A549 (cell line): Measurements from ENCODE around the gene MED22. TPM values are rescaled to one million over a fixed set of nuclear protein-coding genes. Genes with fewer than 3 reads are reported as not detected.

Experiments
- ATAC-seq, 2 experiments: fragments of 200-7000 bp in 1 of 2; fragments of >200 bp in 1 of 2; cut with Nextera tagmentation in 1 of 2; cut with Tn5 transposase in 1 of 2; 3 replicates each; pipeline versions ENCODE4 v1.8.0 to v1.9.1; 2018 to 2020; ENCODE audit warnings: mild to moderate bottlenecking in 1 of 2, moderate library complexity in 1 of 2
- CTCF ChIA-PET: fragments of 300-600 bp; sonication (Branson Sonifier 250); formaldehyde crosslinking; extraction: SDS; loops from one replicate; lab custom pipeline; 2021; ENCODE audit warnings: antibody characterized with exemption, inconsistent platforms; lab: Yijun Ruan, JAX
- POLR2A ChIA-PET: fragments of 350-600 bp; formaldehyde crosslinking; extraction: SDS; loops from one replicate; lab custom pipeline; 2021; ENCODE audit warnings: antibody characterized with exemption, inconsistent platforms; lab: Yijun Ruan, JAX
- DNase-seq, 2 experiments: peaks; one replicate each; pipeline versions ENCODE4 v3.0.0 to v3.0.0-alpha.2; 2011 to 2016; ENCODE audit warnings: low read depth in 1 of 2, low spot score in 1 of 2
- FAIRE-seq: peaks from 2 replicates; lab custom pipeline; 2011; peaks lifted over from hg19 to GRCh38; lab: Jason Lieb, UNC
- H3K27ac ChIP-seq, 2 experiments: fragments of >200 bp; sonication (Bioruptor Twin); formaldehyde crosslinking; 3 replicates each; pipeline ENCODE4 v1.5.1; 2016 to 2017
- H3K4me1 ChIP-seq: fragments of >200 bp; sonication (Bioruptor Twin); formaldehyde crosslinking; 3 replicates; pipeline ENCODE4 v1.6.1; 2016
- H3K4me2 ChIP-seq: fragments of >200 bp; sonication (Bioruptor Twin); formaldehyde crosslinking; 3 replicates; pipeline ENCODE4 v1.6.1; 2016
- H3K4me3 ChIP-seq: fragments of >200 bp; sonication (Bioruptor Twin); formaldehyde crosslinking; 3 replicates; pipeline ENCODE4 v1.5.1; 2016
- H3K9me3 ChIP-seq: fragments of >200 bp; sonication (Bioruptor Twin); formaldehyde crosslinking; 3 replicates; pipeline ENCODE4 v1.6.1; 2016
- CHD4 ChIP-seq: fragments of 200-600 bp; sonication (generic); IDR thresholded peaks from 2 replicates; pipeline ENCODE4 v1.6.1; 2016; ENCODE audit warnings: antibody characterized with exemption, mild to moderate bottlenecking, borderline replicate concordance
- E2F6 ChIP-seq: IDR thresholded peaks from 2 replicates; pipeline ENCODE4 v1.6.1; 2012; ENCODE audit warnings: low read depth, borderline replicate concordance
- ELK1 ChIP-seq: fragments of 150-350 bp; IDR thresholded peaks from 2 replicates; pipeline ENCODE4 v1.6.1; 2014; ENCODE audit warnings: low read depth, mild to moderate bottlenecking, low read length
- EP300 ChIP-seq, 2 experiments: fragments of >200 bp; sonication (Bioruptor Twin); formaldehyde crosslinking; IDR thresholded peaks; 2 replicates in 1 of 2; 3 replicates in 1 of 2; pipeline ENCODE4 v1.6.1; 2016 to 2017
- FOXS1 ChIP-seq: fragments of 250-450 bp; sonication (Bioruptor Pico); IDR thresholded peaks from 2 replicates; pipeline ENCODE4 v1.5.0; 2020; ENCODE audit warnings: mild to moderate bottlenecking, moderate library complexity
- HEYL ChIP-seq: fragments of 250-450 bp; sonication (Bioruptor Pico); IDR thresholded peaks from 2 replicates; pipeline ENCODE4 v1.8.0; 2021; ENCODE audit warnings: mild to moderate bottlenecking, moderate library complexity
- MAFK ChIP-seq: fragments of 450-650 bp; IDR thresholded peaks from 2 replicates; pipeline ENCODE4 v1.6.1; 2014; ENCODE audit not compliant: partially characterized antibody
- MAZ ChIP-seq: fragments of 150-350 bp; IDR thresholded peaks from 2 replicates; pipeline ENCODE4 v1.6.1; 2014; ENCODE audit warnings: antibody characterized with exemption, low read depth, low read length, borderline replicate concordance
- MYC ChIP-seq: IDR thresholded peaks from 2 replicates; pipeline ENCODE4 v1.6.1; 2012; ENCODE audit warnings: mild to moderate bottlenecking, inconsistent platforms, low read length, improper control_type of control experiment, borderline replicate concordance
- NPAS2 ChIP-seq: fragments of 250-450 bp; sonication (Bioruptor Pico); IDR thresholded peaks from 2 replicates; pipeline ENCODE4 v1.8.0; 2022; ENCODE audit warnings: mild to moderate bottlenecking, moderate library complexity, borderline replicate concordance
- RFX5 ChIP-seq: fragments of 450-650 bp; IDR thresholded peaks from 2 replicates; pipeline ENCODE4 v1.7.1; 2014; ENCODE audit warnings: antibody characterized with exemption, mild to moderate bottlenecking, moderate library complexity
- RNF2 ChIP-seq: fragments of 200-600 bp; sonication (generic); IDR thresholded peaks from 2 replicates; pipeline ENCODE4 v1.6.1; 2016; ENCODE audit warnings: low read depth, mild to moderate bottlenecking, antibody characterized with exemption, moderate library complexity, borderline replicate concordance
- TP53 ChIP-seq: fragments of 250-450 bp; sonication (Bioruptor Pico); IDR thresholded peaks from 2 replicates; pipeline ENCODE4 v1.5.0; 2021; ENCODE audit warnings: mild to moderate bottlenecking, moderate library complexity
- USF2 ChIP-seq: fragments of 450-650 bp; IDR thresholded peaks from 2 replicates; pipeline ENCODE4 v1.6.1; 2014; ENCODE audit warnings: antibody characterized with exemption
- ZFP36 ChIP-seq: fragments of 450-650 bp; IDR thresholded peaks from 2 replicates; pipeline ENCODE4 v1.6.1; 2014; ENCODE audit warnings: borderline replicate concordance; ENCODE audit not compliant: partially characterized antibody
- WGBS: methylation state at CpG from one replicate; pipeline ENCODE4 v1.1.6; 2017; ENCODE audit errors: missing lambda C conversion rate; 5-methylcytosine and 5-hydroxymethylcytosine counted together
- polyA plus RNA-seq, 4 experiments: library from polyadenylated mRNA; depleted of rRNA in 3 of 4; stranded (reverse); fragments of >200 nt; fragmentation: RNase III in 1 of 4; extraction: RNeasy Plus Mini Kit Qiagen cat#74134 plus additional on column Dnase treatment in 1 of 4; gene quantifications; 2 replicates in 3 of 4; 3 replicates in 1 of 4; pipeline ENCODE4 v1.2.3, GENCODE V29; 2011 to 2017

The MED22 gene
- polyA plus RNA-seq, 2 of the 4 experiments (the other 2 are of a cell fraction): 15.7 to 22.0 TPM

- H3K27ac ChIP-seq: no peak overlapping the region
- no peaks in the 10 kb centered on the region for H3K9me3 ChIP-seq
- WGBS: 92% methylated on average over 6 of the region's 9 CpGs
- ChIA-PET POLR2A (no interaction called here), CTCF (interaction anchor here (0.9 to 5.6 kb wide), 5 partner anchors 8 to 67 kb away, joined by 3 to 27 read pairs (median 3); no protein-coding TSS in a partner anchor)
- FAIRE-seq: no peak
- H3K4me1 ChIP-seq: peaks cover 17% of the 10 kb centered on the region; the same call in 1 of the 3 replicates
- H3K4me2 ChIP-seq: no peak overlapping the region
- no peak for ATAC-seq
- TF ChIP-seq NPAS2 (CRISPR knock-in tag): no peak
- no peak for DNase-seq
- H3K4me3 ChIP-seq: no peak overlapping the region
Observed at GRCh38 chr9:133370685-133371084, 22.8 kb upstream of the MED22 start.

- ChIA-PET POLR2A (no interaction called here), CTCF (interaction anchor here (5.6 kb wide), 1 partner anchor 10 kb away, joined by 27 read pairs; no protein-coding TSS in a partner anchor)
- Histone ChIP-seq H3K9me3 (no peaks in the 10 kb centered on the region), H3K4me2 (no peak overlapping the region), H3K27ac (no peak overlapping the region), H3K4me1 (peaks cover 17% of the 10 kb centered on the region; the same call in 1 of the 3 replicates), H3K4me3 (no peak overlapping the region)
- 89% methylated on average over 7 of the region's 7 CpGs for WGBS
- FAIRE-seq (no peak), ATAC-seq (no peak), DNase-seq (no peak)
- TF ChIP-seq E2F6 (no peak), HEYL (CRISPR knock-in tag) (no peak), RFX5 (no peak)
Observed at GRCh38 chr9:133369933-133370332, 22.0 kb upstream of the MED22 start.

- Histone ChIP-seq H3K4me1 (peaks cover 17% of the 10 kb centered on the region; the same call in 1 of the 3 replicates), H3K9me3 (no peaks in the 10 kb centered on the region), H3K4me3 (no peak overlapping the region), H3K27ac (no peak overlapping the region), H3K4me2 (no peak overlapping the region)
- ATAC-seq: no peak
- 91% methylated on average over 6 of the region's 6 CpGs for WGBS
- TF ChIP-seq ELK1 (no peak), EP300 (IDR thresholded peaks at IDR 0.05) (no peak), CHD4 (no peak), FOXS1 (CRISPR knock-in tag) (no peak), RNF2 (no peak), MYC (no peak), MAFK (no peak)
- POLR2A ChIA-PET: no interaction called here
- DNase-seq: no peak
- FAIRE-seq: no peak
- CTCF ChIA-PET: interaction anchor here (5.6 kb wide), 1 partner anchor 10 kb away, joined by 27 read pairs; no protein-coding TSS in a partner anchor
Observed at GRCh38 chr9:133369422-133369821, 21.5 kb upstream of the MED22 start.

- DNase-seq (no peak), FAIRE-seq (no peak), ATAC-seq (no peak)
- peaks cover 10% of the 10 kb centered on the region; the same call in 1 of the 3 replicates for H3K4me1 ChIP-seq
- ChIA-PET CTCF (interaction anchor here (0.6 to 5.6 kb wide), 4 partner anchors 9 to 27 kb away, joined by 3 to 27 read pairs (median 10); no protein-coding TSS in a partner anchor), POLR2A (no interaction called here)
- H3K4me2 ChIP-seq: no peak overlapping the region
- TF ChIP-seq NPAS2 (CRISPR knock-in tag): no peak
- no peak for TF ChIP-seq USF2
- no peak for TF ChIP-seq TP53 (CRISPR knock-in tag)
- no peak for TF ChIP-seq ZFP36
- no peak for TF ChIP-seq MAZ
- H3K9me3 ChIP-seq: no peaks in the 10 kb centered on the region
- no peak overlapping the region for H3K27ac ChIP-seq
- WGBS: 94% methylated on average over 18 of the region's 18 CpGs
- H3K4me3 ChIP-seq: no peak overlapping the region
Observed at GRCh38 chr9:133368249-133368881, 20.4 kb upstream of the MED22 start.
